Chondrocyte (in vitro differentiated cells): ENCODE data around the gene MRPS25. TPM values are rescaled to one million over a fixed set of nuclear protein-coding genes. Genes with fewer than 3 reads are reported as not detected.

ENCODE experiments used
- DNase-seq: peaks from one replicate; pipeline ENCODE4 v3.0.0; 2021; ENCODE audit warnings: mixed read lengths, low spot score
- H3K27ac Mint-ChIP-seq: one replicate; pipeline ENCODE4 v1.8.0; 2021; ENCODE audit warnings: mild to moderate bottlenecking, moderate library complexity, mixed read lengths; ENCODE audit not compliant: unreplicated experiment
- H3K27me3 Mint-ChIP-seq: 2 replicates; pipeline ENCODE4 v1.8.0; 2021; ENCODE audit warnings: low read depth, mixed read lengths
- H3K36me3 Mint-ChIP-seq: 2 replicates; pipeline ENCODE4 v1.8.0; 2021; ENCODE audit warnings: low read depth, mixed read lengths
- H3K4me1 Mint-ChIP-seq: 2 replicates; pipeline ENCODE4 v1.8.0; 2021; ENCODE audit warnings: low read depth, mild to moderate bottlenecking, mixed read lengths
- H3K4me3 Mint-ChIP-seq: one replicate; pipeline ENCODE4 v1.8.0; 2021; ENCODE audit warnings: mild to moderate bottlenecking, moderate library complexity, mixed read lengths; ENCODE audit not compliant: unreplicated experiment
- H3K9me3 Mint-ChIP-seq: 2 replicates; pipeline ENCODE4 v1.8.0; 2021; ENCODE audit warnings: low read depth, mixed read lengths
- CTCF ChIP-seq: fragments of 200-600 bp; sonication (generic); IDR thresholded peaks from 2 replicates; pipeline ENCODE4 v1.5.0; 2021; ENCODE audit warnings: antibody characterized with exemption, mild to moderate bottlenecking, moderate library complexity
- total RNA-seq: library from RNA; stranded (reverse); gene quantifications from 3 replicates; pipeline ENCODE4 v1.2.1, GENCODE V29; 2021

The MRPS25 gene
- total RNA-seq, 1 donor from 2014 or later = 29.5 TPM

GRCh38 chr3:15063238-15063637 is 1.9 kb downstream of the MRPS25 start:
- H3K36me3 Mint-ChIP-seq = peaks cover 7% of the 10 kb centered on the region
- no peak for DNase-seq
- H3K4me1 Mint-ChIP-seq = peaks cover 22% of the 10 kb centered on the region
- H3K27ac Mint-ChIP-seq = peak overlapping the region; percentile 36
- H3K9me3 Mint-ChIP-seq = no peaks in the 10 kb centered on the region
- peak overlapping the region; percentile 27 for H3K4me3 Mint-ChIP-seq
- no peak for TF ChIP-seq CTCF
- H3K27me3 Mint-ChIP-seq = no peaks in the 10 kb centered on the region

GRCh38 chr3:15060029-15060428 is 5.1 kb downstream of the MRPS25 start:
- H3K27ac Mint-ChIP-seq = no peak overlapping the region
- no peak overlapping the region for H3K4me3 Mint-ChIP-seq
- DNase-seq = no peak
- H3K9me3 Mint-ChIP-seq = no peaks in the 10 kb centered on the region
- TF ChIP-seq CTCF = no peak
- H3K4me1 Mint-ChIP-seq = peaks cover 16% of the 10 kb centered on the region
- H3K36me3 Mint-ChIP-seq = peaks cover 7% of the 10 kb centered on the region
- no peaks in the 10 kb centered on the region for H3K27me3 Mint-ChIP-seq

- TF ChIP-seq CTCF = no peak
- peaks cover 2% of the 10 kb centered on the region for H3K4me1 Mint-ChIP-seq
- DNase-seq = no peak
- H3K4me3 Mint-ChIP-seq = no peak overlapping the region
- no peaks in the 10 kb centered on the region for H3K9me3 Mint-ChIP-seq
- peaks cover 8% of the 10 kb centered on the region for H3K36me3 Mint-ChIP-seq
- H3K27me3 Mint-ChIP-seq = no peaks in the 10 kb centered on the region
- no peak overlapping the region for H3K27ac Mint-ChIP-seq
Observed at GRCh38 chr3:15056676-15057404, 8.3 kb downstream of the MRPS25 start.

GRCh38 chr3:15055019-15055557 is 10.0 kb downstream of the MRPS25 start:
- no peaks in the 10 kb centered on the region for H3K9me3 Mint-ChIP-seq

GRCh38 chr3:15053541-15053940 is 11.6 kb downstream of the MRPS25 start:
- H3K9me3 Mint-ChIP-seq = no peaks in the 10 kb centered on the region
- no peak overlapping the region for H3K4me3 Mint-ChIP-seq
- no peak for TF ChIP-seq CTCF
- H3K27ac Mint-ChIP-seq = no peak overlapping the region
- H3K27me3 Mint-ChIP-seq = no peaks in the 10 kb centered on the region
- H3K36me3 Mint-ChIP-seq = peaks cover 12% of the 10 kb centered on the region
- DNase-seq = no peak
- H3K4me1 Mint-ChIP-seq = peaks cover 2% of the 10 kb centered on the region

More at GRCh38 chr3:15055019-15055557, 10.0 kb downstream of the MRPS25 start:
- DNase-seq = no peak
- no peaks in the 10 kb centered on the region for H3K27me3 Mint-ChIP-seq
- H3K27ac Mint-ChIP-seq = no peak overlapping the region
- H3K4me1 Mint-ChIP-seq = peaks cover 2% of the 10 kb centered on the region
- H3K36me3 Mint-ChIP-seq = peaks cover 12% of the 10 kb centered on the region
- no peak overlapping the region for H3K4me3 Mint-ChIP-seq
- TF ChIP-seq CTCF = no peak
